Measurements from ENCODE around the gene SCGB1D1. TPM values are rescaled to one million over a fixed set of nuclear protein-coding genes. Genes with fewer than 3 reads are reported as not detected.

SCGB1D1 gene
- total RNA-seq, 4 donors from 2014 or later: not detected

GRCh38 chr11:62153617-62154016 is 36.4 kb upstream of the SCGB1D1 start:
- Histone ChIP-seq H3K4me3 (no peak overlapping the region), H3K27ac (no peak overlapping the region), H3K27me3 (no peaks in the 10 kb centered on the region), H3K36me3 (peaks cover 0 to 21% (median 7%) of the 10 kb centered on the region in 4 donors), H3K9me3 (no peaks in the 10 kb centered on the region), H3K4me1 (no peaks in the 10 kb centered on the region)
- TF ChIP-seq EP300 (IDR thresholded peaks at IDR 0.05; ENCODE audit: low read depth): no peak
- no peak for TF ChIP-seq POLR2AphosphoS5 (IDR thresholded peaks at IDR 0.05)
- no peak for TF ChIP-seq CTCF (IDR thresholded peaks at IDR 0.05)
- TF ChIP-seq POLR2A (IDR thresholded peaks at IDR 0.05): no peak
- intact Hi-C loops (cut with DNase I; ENCODE audit: low total_unique reads): no loop called here
- 67 to 73% methylated on average over 3 of the region's 3 CpGs for WGBS, 2 donors (ENCODE audit: low coverage in 1 of 2)
- in situ Hi-C loops (cut with MboI; ENCODE audit: low pct_ligation_motif_present in 1 of 4, low pct_unique_long_range_greater_than_20kb in 1 of 4, low sequenced_read_pairs in 3 of 4): no loop called here
- no peak for DNase-seq

GRCh38 chr11:62157603-62158002 is 32.4 kb upstream of the SCGB1D1 start:
- no peak for DNase-seq
- Histone ChIP-seq H3K4me3 (no peak overlapping the region), H3K9me3 (no peaks in the 10 kb centered on the region), H3K27me3 (peaks cover 4% of the 10 kb centered on the region), H3K27ac (no peak overlapping the region), H3K36me3 (peaks cover 0 to 3% (median 0%) of the 10 kb centered on the region in 4 donors), H3K4me1 (no peaks in the 10 kb centered on the region)
- TF ChIP-seq CTCF (IDR thresholded peaks at IDR 0.05): no peak
- TF ChIP-seq EP300 (IDR thresholded peaks at IDR 0.05; ENCODE audit: low read depth): no peak
- no peak for TF ChIP-seq POLR2AphosphoS5 (IDR thresholded peaks at IDR 0.05)
- no peak for TF ChIP-seq POLR2A (IDR thresholded peaks at IDR 0.05)
- intact Hi-C loops (cut with DNase I; ENCODE audit: low total_unique reads): no loop called here
- WGBS, 2 donors (ENCODE audit: low coverage in 1 of 2): 68 to 79% methylated on average over 2 to 6 of the region's 6 CpGs
- in situ Hi-C loops (cut with MboI; ENCODE audit: low pct_ligation_motif_present in 1 of 4, low pct_unique_long_range_greater_than_20kb in 1 of 4, low sequenced_read_pairs in 3 of 4): no loop called here

- Histone ChIP-seq H3K27me3 (peaks cover 17% of the 10 kb centered on the region), H3K4me3 (no peak overlapping the region), H3K27ac (no peak overlapping the region), H3K36me3 (no peaks in the 10 kb centered on the region), H3K9me3 (no peaks in the 10 kb centered on the region), H3K4me1 (peaks cover 0 to 5% (median under 1%) of the 10 kb centered on the region in 4 donors)
- 80 to 82% methylated on average over 1 to 10 of the region's 10 CpGs for WGBS, 2 donors (ENCODE audit: low coverage in 1 of 2)
- in situ Hi-C loops (cut with MboI; ENCODE audit: low pct_ligation_motif_present in 1 of 4, low pct_unique_long_range_greater_than_20kb in 1 of 4, low sequenced_read_pairs in 3 of 4): no loop called here
- TF ChIP-seq EP300 (IDR thresholded peaks at IDR 0.05; ENCODE audit: low read depth) (no peak), POLR2A (IDR thresholded peaks at IDR 0.05) (no peak), POLR2AphosphoS5 (IDR thresholded peaks at IDR 0.05) (no peak), CTCF (IDR thresholded peaks at IDR 0.05) (no peak)
- intact Hi-C loops (cut with DNase I; ENCODE audit: low total_unique reads): loop anchor here (5.0 kb wide), 1 partner anchor 141 kb away; no protein-coding TSS in a partner anchor
- DNase-seq: no peak
Observed at GRCh38 chr11:62166371-62166770, 23.6 kb upstream of the SCGB1D1 start.

GRCh38 chr11:62169448-62169847 is 20.6 kb upstream of the SCGB1D1 start:
- H3K4me1 ChIP-seq: peaks cover 0 to 7% (median 2%) of the 10 kb centered on the region in 4 donors
- WGBS, 2 donors (ENCODE audit: low coverage in 1 of 2): 80% methylated on average over 10 of the region's 10 CpGs; no CpG with 5 or more reads in 1 of the 2 donors
- H3K9me3 ChIP-seq: no peaks in the 10 kb centered on the region
- H3K27me3 ChIP-seq: peaks cover 46% of the 10 kb centered on the region
- no peak for TF ChIP-seq EP300 (IDR thresholded peaks at IDR 0.05; ENCODE audit: low read depth)
- no peak for TF ChIP-seq POLR2A (IDR thresholded peaks at IDR 0.05)
- TF ChIP-seq CTCF (IDR thresholded peaks at IDR 0.05): no peak
- no peak for TF ChIP-seq POLR2AphosphoS5 (IDR thresholded peaks at IDR 0.05)
- no peak overlapping the region for H3K4me3 ChIP-seq
- intact Hi-C loops (cut with DNase I; ENCODE audit: low total_unique reads) (loop anchor here (5.0 kb wide), 1 partner anchor 138 kb away; no protein-coding TSS in a partner anchor), in situ Hi-C loops (cut with MboI; ENCODE audit: low pct_ligation_motif_present in 1 of 4, low pct_unique_long_range_greater_than_20kb in 1 of 4, low sequenced_read_pairs in 3 of 4) (no loop called here)
- no peak overlapping the region for H3K27ac ChIP-seq
- H3K36me3 ChIP-seq: no peaks in the 10 kb centered on the region
- no peak for DNase-seq
